H1 (cell line): Measurements from ENCODE around the gene ARSB. TPM values are rescaled to one million over a fixed set of nuclear protein-coding genes. Genes with fewer than 3 reads are reported as not detected.

ENCODE experiments used
- CBX8 ChIP-seq: fragments of 300-800, 300-1000 bp; sonication (generic); IDR thresholded peaks from 2 replicates; pipeline ENCODE4 v1.7.1; 2016; ENCODE audit warnings: low read depth, low read length, borderline replicate concordance
- JUN ChIP-seq: IDR thresholded peaks from 2 replicates; pipeline ENCODE4 v1.6.1; 2011; ENCODE audit warnings: low read depth, mild to moderate bottlenecking, improper control_type of control experiment, low read length
- polyA plus RNA-seq, 7 experiments: library from polyadenylated mRNA; depleted of rRNA in 3 of 7; stranded (reverse) in 5 of 7; unstranded in 2 of 7; fragments of >200 nt in 5 of 7; fragments of 200-250 nt in 2 of 7; gene quantifications; 1 replicate in 5 of 7; 2 replicates in 1 of 7; 4 replicates in 1 of 7; pipeline versions ENCODE4 v1.2.1 to v1.2.3, GENCODE V29; 2011 to 2013; ENCODE audit warnings: missing spikeins in 2 of 7, mixed read lengths in 2 of 7
- total RNA-seq: library from RNA; stranded (reverse); fragmentation: NEBNext Ultra II Directional; extraction: Animal tissue kit (Norgen Biotek cat#: 25700); gene quantifications from 2 replicates; pipeline ENCODE4 v1.2.1, GENCODE V29; 2021
- TF ChIP-seq, protein P1 (sequence below): IDR thresholded peaks from 2 replicates; pipeline ENCODE4 v1.6.1; 2011; ENCODE audit warnings: low read length, improper control_type of control experiment

ARSB gene
- total and polyA plus RNA-seq, 2 of the 8 experiments (the other 6 are each of a cell fraction or from before 2014, with no cell fraction given): 6.4 to 13.9 TPM

DNA sequence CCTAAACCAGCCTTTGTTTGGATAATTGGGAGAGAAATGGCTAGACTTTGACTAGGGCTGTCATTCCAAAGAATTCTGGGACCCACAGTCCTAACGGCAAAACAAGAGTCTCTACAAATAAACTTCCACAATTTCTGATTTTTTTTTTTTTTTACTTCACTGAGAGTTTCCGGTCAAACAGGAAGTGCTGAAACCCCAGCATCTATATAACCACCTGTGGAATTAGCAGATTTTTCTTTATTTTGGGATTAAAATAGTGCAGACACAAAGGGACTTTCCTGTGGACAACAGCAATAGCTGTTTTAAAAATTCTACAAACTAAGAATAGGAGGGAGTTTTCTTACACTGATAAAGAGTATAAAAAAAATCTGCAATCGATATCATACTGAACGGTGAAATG is 157.4 kb downstream of the ARSB start (continued):
- TF ChIP-seq, protein P1, sequence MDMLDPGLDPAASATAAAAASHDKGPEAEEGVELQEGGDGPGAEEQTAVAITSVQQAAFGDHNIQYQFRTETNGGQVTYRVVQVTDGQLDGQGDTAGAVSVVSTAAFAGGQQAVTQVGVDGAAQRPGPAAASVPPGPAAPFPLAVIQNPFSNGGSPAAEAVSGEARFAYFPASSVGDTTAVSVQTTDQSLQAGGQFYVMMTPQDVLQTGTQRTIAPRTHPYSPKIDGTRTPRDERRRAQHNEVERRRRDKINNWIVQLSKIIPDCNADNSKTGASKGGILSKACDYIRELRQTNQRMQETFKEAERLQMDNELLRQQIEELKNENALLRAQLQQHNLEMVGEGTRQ: no peak
- TF ChIP-seq JUN (no peak), CBX8 (no peak)
